ENCODE data around the gene POLRMT.
A peak's percentile ranks its signal among the peaks of the same experiment; 100 is the strongest.

The POLRMT gene

GRCh38 chr19:641702-642101 is 8.4 kb upstream of the POLRMT start:
- POLR2A ChIA-PET = no interaction called here
- CTCF ChIA-PET = no interaction called here
- no peak for DNase-seq

GRCh38 chr19:640606-641189 is 7.4 kb upstream of the POLRMT start:
- H3K9me3 ChIP-seq (ENCODE audit: control extremely low read depth in 1 of 5, control insufficient read depth in 4 of 5, insufficient read depth in 2 of 5, low read depth in 1 of 5, low read length in 4 of 5) = no peaks in the 10 kb centered on the region

More at GRCh38 chr19:641702-642101, 8.4 kb upstream of the POLRMT start:
- Histone ChIP-seq H3K27ac (ENCODE audit: insufficient read depth in 1 of 2, low read depth in 1 of 2, low read length in 2 of 2, poor library complexity in 1 of 2, severe bottlenecking in 2 of 2) (no peak overlapping the region), H3K9me3 (ENCODE audit: control extremely low read depth in 1 of 5, control insufficient read depth in 4 of 5, insufficient read depth in 2 of 5, low read depth in 1 of 5, low read length in 4 of 5) (no peaks in the 10 kb centered on the region), H3K36me3 (ENCODE audit: control insufficient read depth in 4 of 4, insufficient read depth in 4 of 4, low read length in 3 of 4) (peaks cover 0 to 26% (median 10%) of the 10 kb centered on the region in 4 experiments), H3K4me1 (ENCODE audit: control extremely low read depth in 1 of 4, control insufficient read depth in 4 of 4, insufficient read depth in 4 of 4, low read length in 3 of 4) (peaks cover 0 to 12% (median 9%) of the 10 kb centered on the region in 4 experiments), H3K27me3 (replicated peaks in 2 of 5; ENCODE audit: control insufficient read depth in 4 of 5, insufficient read depth in 5 of 5, low read length in 4 of 5) (peaks cover 0 to 21% (median 3%) of the 10 kb centered on the region in 5 experiments), H3K4me3 (ENCODE audit: control insufficient read depth in 1 of 7, extremely low read depth in 1 of 7, insufficient read depth in 4 of 7, low read depth in 2 of 7, low read length in 6 of 7) (no peak overlapping the region)
- WGBS (ENCODE audit: insufficient coverage) = 98% methylated on average over 14 of the region's 17 CpGs

GRCh38 chr19:640161-640558 is 6.8 kb upstream of the POLRMT start:
- Histone ChIP-seq H3K36me3 (ENCODE audit: control insufficient read depth in 4 of 4, insufficient read depth in 4 of 4, low read length in 3 of 4) (peaks cover 0 to 13% (median 4%) of the 10 kb centered on the region in 4 experiments), H3K27me3 (replicated peaks in 2 of 5; ENCODE audit: control insufficient read depth in 4 of 5, insufficient read depth in 5 of 5, low read length in 4 of 5) (peaks cover 0 to 21% (median 3%) of the 10 kb centered on the region in 5 experiments), H3K4me3 (ENCODE audit: control insufficient read depth in 1 of 7, extremely low read depth in 1 of 7, insufficient read depth in 4 of 7, low read depth in 2 of 7, low read length in 6 of 7) (no peak overlapping the region), H3K9me3 (ENCODE audit: control extremely low read depth in 1 of 5, control insufficient read depth in 4 of 5, insufficient read depth in 2 of 5, low read depth in 1 of 5, low read length in 4 of 5) (no peaks in the 10 kb centered on the region), H3K4me1 (ENCODE audit: control extremely low read depth in 1 of 4, control insufficient read depth in 4 of 4, insufficient read depth in 4 of 4, low read length in 3 of 4) (peaks cover 0 to 12% (median 9%) of the 10 kb centered on the region in 4 experiments), H3K27ac (ENCODE audit: insufficient read depth in 1 of 2, low read depth in 1 of 2, low read length in 2 of 2, poor library complexity in 1 of 2, severe bottlenecking in 2 of 2) (no peak overlapping the region)
- WGBS (ENCODE audit: insufficient coverage) = 64% methylated on average over 15 of the region's 25 CpGs
- ChIA-PET POLR2A (no interaction called here), CTCF (no interaction called here)
- no peak for DNase-seq

More at GRCh38 chr19:640606-641189, 7.4 kb upstream of the POLRMT start:
- Histone ChIP-seq H3K27ac (ENCODE audit: insufficient read depth in 1 of 2, low read depth in 1 of 2, low read length in 2 of 2, poor library complexity in 1 of 2, severe bottlenecking in 2 of 2) (no peak overlapping the region), H3K27me3 (replicated peaks in 2 of 5; ENCODE audit: control insufficient read depth in 4 of 5, insufficient read depth in 5 of 5, low read length in 4 of 5) (peaks cover 0 to 21% (median 3%) of the 10 kb centered on the region in 5 experiments), H3K36me3 (ENCODE audit: control insufficient read depth in 4 of 4, insufficient read depth in 4 of 4, low read length in 3 of 4) (peaks cover 0 to 16% (median 4%) of the 10 kb centered on the region in 4 experiments), H3K4me1 (ENCODE audit: control extremely low read depth in 1 of 4, control insufficient read depth in 4 of 4, insufficient read depth in 4 of 4, low read length in 3 of 4) (peaks cover 0 to 12% (median 9%) of the 10 kb centered on the region in 4 experiments), H3K4me3 (ENCODE audit: control insufficient read depth in 1 of 7, extremely low read depth in 1 of 7, insufficient read depth in 4 of 7, low read depth in 2 of 7, low read length in 6 of 7) (no peak overlapping the region)
- ChIA-PET CTCF (no interaction called here), POLR2A (no interaction called here)
- 92% methylated on average over 26 of the region's 31 CpGs for WGBS (ENCODE audit: insufficient coverage)
- DNase-seq = no peak

- CTCF ChIA-PET = interaction anchor here (0.6 kb wide), 1 partner anchor 51 kb away, joined by 3 read pairs; no protein-coding TSS in a partner anchor
- POLR2A ChIA-PET = no interaction called here
- Histone ChIP-seq H3K27ac (ENCODE audit: insufficient read depth in 1 of 2, low read depth in 1 of 2, low read length in 2 of 2, poor library complexity in 1 of 2, severe bottlenecking in 2 of 2) (no peak within 1 kb of the TSS), H3K9me3 (ENCODE audit: control extremely low read depth in 1 of 5, control insufficient read depth in 4 of 5, insufficient read depth in 2 of 5, low read depth in 1 of 5, low read length in 4 of 5) (no peaks in the 10 kb centered on the region), H3K4me3 (ENCODE audit: control insufficient read depth in 1 of 7, extremely low read depth in 1 of 7, insufficient read depth in 4 of 7, low read depth in 2 of 7, low read length in 6 of 7) (peak within 1 kb of the TSS in 5 of 7 experiments; percentile 6 to 70 (median 59)), H3K36me3 (ENCODE audit: control insufficient read depth in 4 of 4, insufficient read depth in 4 of 4, low read length in 3 of 4) (peaks cover 0 to 6% (median 1%) of the 10 kb centered on the region in 4 experiments), H3K4me1 (ENCODE audit: control extremely low read depth in 1 of 4, control insufficient read depth in 4 of 4, insufficient read depth in 4 of 4, low read length in 3 of 4) (peaks cover 0 to 12% (median 9%) of the 10 kb centered on the region in 4 experiments), H3K27me3 (replicated peaks in 2 of 5; ENCODE audit: control insufficient read depth in 4 of 5, insufficient read depth in 5 of 5, low read length in 4 of 5) (peaks cover 0 to 21% (median 3%) of the 10 kb centered on the region in 5 experiments)
- peak; percentile 86 to 93 (median 91) for DNase-seq
- 10% methylated on average over 59 of the region's 109 CpGs for WGBS (ENCODE audit: insufficient coverage)
These were observed 6.2 kb upstream of the POLRMT start, which contains the start of gene FGF22 for GRCh38 chr19:639253-640160. TSS of gene FGF22 (plus strand) at chr19:639879. CDS start at chr19:639926, 47 bp downstream.

- Histone ChIP-seq H3K4me1 (ENCODE audit: control extremely low read depth in 1 of 4, control insufficient read depth in 4 of 4, insufficient read depth in 4 of 4, low read length in 3 of 4) (peaks cover 0 to 17% (median 13%) of the 10 kb centered on the region in 4 experiments), H3K36me3 (ENCODE audit: control insufficient read depth in 4 of 4, insufficient read depth in 4 of 4, low read length in 3 of 4) (no peaks in the 10 kb centered on the region), H3K27ac (ENCODE audit: insufficient read depth in 1 of 2, low read depth in 1 of 2, low read length in 2 of 2, poor library complexity in 1 of 2, severe bottlenecking in 2 of 2) (no peak overlapping the region), H3K9me3 (ENCODE audit: control extremely low read depth in 1 of 5, control insufficient read depth in 4 of 5, insufficient read depth in 2 of 5, low read depth in 1 of 5, low read length in 4 of 5) (no peaks in the 10 kb centered on the region), H3K27me3 (replicated peaks in 2 of 5; ENCODE audit: control insufficient read depth in 4 of 5, insufficient read depth in 5 of 5, low read length in 4 of 5) (peaks cover 0 to 21% (median 3%) of the 10 kb centered on the region in 5 experiments), H3K4me3 (ENCODE audit: control insufficient read depth in 1 of 7, extremely low read depth in 1 of 7, insufficient read depth in 4 of 7, low read depth in 2 of 7, low read length in 6 of 7) (peak overlapping the region in 4 of 7 experiments; percentile 53 to 70 (median 61))
- POLR2A ChIA-PET = no interaction called here
- WGBS (ENCODE audit: insufficient coverage) = 67% methylated on average over 14 of the region's 17 CpGs
- no peak for DNase-seq
- CTCF ChIA-PET = interaction anchor here (0.6 kb wide), 1 partner anchor 52 kb away, joined by 3 read pairs; no protein-coding TSS in a partner anchor
These were observed 5.5 kb upstream of the POLRMT start for GRCh38 chr19:638906-639252.

- DNase-seq = no peak
- 91% methylated on average over 15 of the region's 16 CpGs for WGBS (ENCODE audit: insufficient coverage)
- Histone ChIP-seq H3K4me3 (ENCODE audit: control insufficient read depth in 1 of 7, extremely low read depth in 1 of 7, insufficient read depth in 4 of 7, low read depth in 2 of 7, low read length in 6 of 7) (no peak overlapping the region), H3K36me3 (ENCODE audit: control insufficient read depth in 4 of 4, insufficient read depth in 4 of 4, low read length in 3 of 4) (peaks cover 0 to 6% (median 2%) of the 10 kb centered on the region in 4 experiments), H3K4me1 (ENCODE audit: control extremely low read depth in 1 of 4, control insufficient read depth in 4 of 4, insufficient read depth in 4 of 4, low read length in 3 of 4) (peaks cover 0 to 33% (median 30%) of the 10 kb centered on the region in 4 experiments), H3K27me3 (replicated peaks in 2 of 5; ENCODE audit: control insufficient read depth in 4 of 5, insufficient read depth in 5 of 5, low read length in 4 of 5) (peaks cover 0 to 20% (median 3%) of the 10 kb centered on the region in 5 experiments), H3K9me3 (ENCODE audit: control extremely low read depth in 1 of 5, control insufficient read depth in 4 of 5, insufficient read depth in 2 of 5, low read depth in 1 of 5, low read length in 4 of 5) (no peaks in the 10 kb centered on the region), H3K27ac (ENCODE audit: insufficient read depth in 1 of 2, low read depth in 1 of 2, low read length in 2 of 2, poor library complexity in 1 of 2, severe bottlenecking in 2 of 2) (no peak overlapping the region)
- POLR2A ChIA-PET = no interaction called here
- CTCF ChIA-PET = interaction anchor here (0.7 kb wide), 1 partner anchor 10 kb away, joined by 4 read pairs; no protein-coding TSS in a partner anchor
These were observed 1.8 kb upstream of the POLRMT start for GRCh38 chr19:634975-635652.
